GM21381 (cell line): ENCODE data around the gene KCNS3.

Experiments used
- ATAC-seq: cut with Tn5 transposase; IDR thresholded peaks from one replicate; pipeline ENCODE4 v1.9.1; 2021; ENCODE audit warnings: mild to moderate bottlenecking, moderate library complexity; ENCODE audit not compliant: unreplicated experiment

Gene KCNS3

GRCh38 chr2:17877811-17878280 is 621 bp upstream of the KCNS3 start:
- ATAC-seq = peak; percentile 24

GRCh38 chr2:17879137-17879912 is 858 bp downstream of the KCNS3 start:
- ATAC-seq = peak; percentile 24

GRCh38 chr2:17879913-17880274 is 1.4 kb downstream of the KCNS3 start:
- no peak for ATAC-seq

- no peak for ATAC-seq
These were observed 14.5 kb downstream of the KCNS3 start for GRCh38 chr2:17892770-17893534.

GRCh38 chr2:17894005-17894404 is 15.5 kb downstream of the KCNS3 start:
- ATAC-seq = no peak

GRCh38 chr2:17894556-17894955 is 16.1 kb downstream of the KCNS3 start:
- no peak for ATAC-seq

- ATAC-seq = no peak
These were observed 21.4 kb downstream of the KCNS3 start for GRCh38 chr2:17899871-17900270.

GRCh38 chr2:17901246-17901645 is 22.8 kb downstream of the KCNS3 start:
- no peak for ATAC-seq

- ATAC-seq = no peak
These were observed 32.5 kb downstream of the KCNS3 start for GRCh38 chr2:17910980-17911379.

GRCh38 chr2:17911491-17912260 is 33.2 kb downstream of the KCNS3 start:
- ATAC-seq = no peak

- peak; percentile 99 for ATAC-seq
These were observed 33.8 kb downstream of the KCNS3 start for GRCh38 chr2:17912266-17912691.

GRCh38 chr2:17915099-17915498 is 36.6 kb downstream of the KCNS3 start:
- no peak for ATAC-seq

- no peak for ATAC-seq
These were observed 37.5 kb downstream of the KCNS3 start for GRCh38 chr2:17915811-17916518.

GRCh38 chr2:17916584-17916983 is 38.1 kb downstream of the KCNS3 start:
- no peak for ATAC-seq

GRCh38 chr2:17918789-17919188 is 40.3 kb downstream of the KCNS3 start:
- no peak for ATAC-seq

- ATAC-seq = no peak
These were observed 52.3 kb downstream of the KCNS3 start for GRCh38 chr2:17930773-17931172.

- ATAC-seq = no peak
These were observed 54.8 kb downstream of the KCNS3 start for GRCh38 chr2:17933256-17933655.

- no peak for ATAC-seq
These were observed 56.3 kb downstream of the KCNS3 start for GRCh38 chr2:17934721-17935120.

- no peak for ATAC-seq
These were observed 56.9 kb downstream of the KCNS3 start for GRCh38 chr2:17935242-17935885.

- ATAC-seq = no peak
These were observed 58.1 kb downstream of the KCNS3 start for GRCh38 chr2:17936599-17936998.
